Smooth muscle cell (in vitro differentiated cells): ENCODE data around the gene CELSR3. TPM values are rescaled to one million over a fixed set of nuclear protein-coding genes. Genes with fewer than 3 reads are reported as not detected.

Source experiments
- DNase-seq: peaks from one replicate; lab custom pipeline; 2025; ENCODE audit not compliant: unreplicated experiment; lab: John Stamatoyannopoulos, UW
- H2AFZ ChIP-seq: fragments of 200-600 bp; sonication (generic); 2 replicates; pipeline ENCODE4 v1.6.0; 2016; ENCODE audit warnings: antibody characterized with exemption, low read depth, mild to moderate bottlenecking
- H3F3A ChIP-seq: fragments of 200-600 bp; sonication (generic); 2 replicates; pipeline ENCODE4 v1.6.0; 2017; ENCODE audit warnings: antibody characterized with exemption, low read depth
- H3K27ac ChIP-seq: fragments of 200-600 bp; sonication (generic); 2 replicates; pipeline ENCODE4 v1.5.1; 2016; ENCODE audit warnings: low read depth, mild to moderate bottlenecking
- H3K27me3 ChIP-seq: fragments of 200-600 bp; sonication (generic); 2 replicates; pipeline ENCODE4 v1.6.1; 2016; ENCODE audit warnings: low read depth, mild to moderate bottlenecking
- H3K36me3 ChIP-seq: fragments of 200-600 bp; sonication (generic); 2 replicates; pipeline ENCODE4 v1.5.1; 2016; ENCODE audit warnings: low read depth
- H3K4me1 ChIP-seq: fragments of 200-600 bp; sonication (generic); 2 replicates; pipeline ENCODE4 v1.5.1; 2016; ENCODE audit warnings: low read depth
- H3K4me2 ChIP-seq: fragments of 200-600 bp; sonication (generic); 2 replicates; pipeline ENCODE4 v1.6.0; 2016; ENCODE audit warnings: mild to moderate bottlenecking
- H3K4me3 ChIP-seq: fragments of 200-600 bp; sonication (generic); 2 replicates; pipeline ENCODE4 v1.5.1; 2016; ENCODE audit warnings: mild to moderate bottlenecking
- H3K79me2 ChIP-seq: fragments of 200-600 bp; sonication (generic); 2 replicates; pipeline ENCODE4 v1.6.0; 2016; ENCODE audit warnings: low read depth, mild to moderate bottlenecking
- H3K9ac ChIP-seq: fragments of 200-600 bp; sonication (generic); 2 replicates; pipeline ENCODE4 v1.6.0; 2016; ENCODE audit warnings: low read depth
- H3K9me3 ChIP-seq: fragments of 200-600 bp; sonication (generic); replicated peaks from 2 replicates; pipeline ENCODE4 v1.5.1; 2016; ENCODE audit warnings: low read depth
- H4K20me1 ChIP-seq: fragments of 200-600 bp; sonication (generic); 2 replicates; pipeline ENCODE4 v1.6.0; 2016; ENCODE audit warnings: low read depth
- CTCF ChIP-seq: fragments of 200-600 bp; sonication (generic); IDR thresholded peaks from 2 replicates; pipeline ENCODE4 v1.5.1; 2017; ENCODE audit warnings: borderline replicate concordance, mild to moderate bottlenecking, antibody characterized with exemption; ENCODE audit not compliant: insufficient read depth, poor library complexity, severe bottlenecking
- WGBS: methylation state at CpG from one replicate; pipeline ENCODE4 v1.1.7; 2016; ENCODE audit warnings: low lambda C conversion rate; 5-methylcytosine and 5-hydroxymethylcytosine counted together
- polyA plus RNA-seq: library from polyadenylated mRNA; unstranded; fragments of >200 nt; fragmentation: Nextera tagmentation; extraction: Ambion mirVana; gene quantifications from 2 replicates; pipeline ENCODE4 v1.2.1, GENCODE V29; 2016
- total RNA-seq: library from RNA; depleted of rRNA; stranded (reverse); fragments of >200 nt; gene quantifications from 2 replicates; pipeline ENCODE4 v1.2.3, GENCODE V29; 2014

CELSR3 gene
- total and polyA plus RNA-seq, 2 experiments from 2014 or later, result 1.5 to 2.5 TPM

- Histone ChIP-seq H3K9me3 (no peaks in the 10 kb centered on the region), H2AFZ (no peak overlapping the region), H3F3A (no peaks in the 10 kb centered on the region), H3K27ac (no peak overlapping the region), H3K27me3 (peaks cover 15% of the 10 kb centered on the region), H4K20me1 (no peaks in the 10 kb centered on the region), H3K4me1 (peaks cover 6% of the 10 kb centered on the region), H3K4me3 (no peak overlapping the region), H3K9ac (no peak overlapping the region), H3K79me2 (peaks cover 20% of the 10 kb centered on the region), H3K36me3 (no peaks in the 10 kb centered on the region), H3K4me2 (no peak overlapping the region)
- TF ChIP-seq CTCF, result no peak
- DNase-seq, result no peak
- WGBS, result 92% methylated on average over 1 of the region's 1 CpG
Measured at GRCh38 chr3:48612309-48612708, 50.4 kb downstream of the CELSR3 start.

- H3K27me3 ChIP-seq, result peaks cover 15% of the 10 kb centered on the region
- H3F3A ChIP-seq, result no peaks in the 10 kb centered on the region
- peaks cover 36% of the 10 kb centered on the region for H3K79me2 ChIP-seq
- H3K4me1 ChIP-seq, result peaks cover 6% of the 10 kb centered on the region
- 1% methylated on average over 79 of the region's 86 CpGs for WGBS
- H3K9me3 ChIP-seq, result no peaks in the 10 kb centered on the region
- peak within 1 kb of the TSS; percentile 91 for H3K9ac ChIP-seq
- peaks cover 7% of the 10 kb centered on the region for H3K36me3 ChIP-seq
- peak within 1 kb of the TSS; percentile 89 for H3K4me2 ChIP-seq
- H4K20me1 ChIP-seq, result peaks cover 18% of the 10 kb centered on the region
- H2AFZ ChIP-seq, result peak within 1 kb of the TSS; percentile 96
- H3K4me3 ChIP-seq, result peak within 1 kb of the TSS; percentile 97
- no peak within 1 kb of the TSS for H3K27ac ChIP-seq
- TF ChIP-seq CTCF, result peak; percentile 50
- DNase-seq, result peak; percentile 78
Measured at GRCh38 chr3:48609088-48610005, 53.3 kb downstream of the CELSR3 start, which contains the start of gene UQCRC1. UQCRC1 (minus strand) TSS chr3:48609646; CDS start chr3:48609620, 26 bp downstream.

- H3K27me3 ChIP-seq, result peaks cover 15% of the 10 kb centered on the region
- no peaks in the 10 kb centered on the region for H3K9me3 ChIP-seq
- no peaks in the 10 kb centered on the region for H3F3A ChIP-seq
- peaks cover 36% of the 10 kb centered on the region for H3K79me2 ChIP-seq
- peaks cover 6% of the 10 kb centered on the region for H3K4me1 ChIP-seq
- WGBS, result 87% methylated on average over 5 of the region's 5 CpGs
- H3K4me3 ChIP-seq, result no peak overlapping the region
- no peak overlapping the region for H3K4me2 ChIP-seq
- no peak overlapping the region for H3K9ac ChIP-seq
- no peak overlapping the region for H3K27ac ChIP-seq
- no peak overlapping the region for H2AFZ ChIP-seq
- no peak for TF ChIP-seq CTCF
- peaks cover 7% of the 10 kb centered on the region for H3K36me3 ChIP-seq
- DNase-seq, result no peak
- H4K20me1 ChIP-seq, result peaks cover 18% of the 10 kb centered on the region
Measured at GRCh38 chr3:48607519-48607918, 55.2 kb downstream of the CELSR3 start.
